HG03159 (cell line): ENCODE data around the gene GAPDH.
"Not testable (repeated sequence)": the region's sequence is repeated elsewhere in the genome, so short reads cannot be mapped to it uniquely, and the experiment has no call there.

Experiments used
- ATAC-seq: cut with Tn5 transposase; IDR thresholded peaks from one replicate; pipeline ENCODE4 v1.9.1; 2021; ENCODE audit warnings: mild to moderate bottlenecking, moderate library complexity; ENCODE audit not compliant: unreplicated experiment

Gene GAPDH

GRCh38 chr12:6558014-6558760, 23.9 kb downstream of the GAPDH start:
- not testable (repeated sequence) for ATAC-seq

- no peak for ATAC-seq
These were observed 25.2 kb downstream of the GAPDH start for GRCh38 chr12:6559500-6559899.

GRCh38 chr12:6560501-6561205, 26.3 kb downstream of the GAPDH start:
- ATAC-seq, result no peak

- ATAC-seq, result no peak
These were observed 28.6 kb downstream of the GAPDH start for GRCh38 chr12:6562881-6563280.

GRCh38 chr12:6563448-6564050, 29.2 kb downstream of the GAPDH start:
- no peak for ATAC-seq

GRCh38 chr12:6567112-6567670, 32.9 kb downstream of the GAPDH start:
- no peak for ATAC-seq

- no peak for ATAC-seq
These were observed 35.0 kb downstream of the GAPDH start for GRCh38 chr12:6569312-6569711.

GRCh38 chr12:6569786-6570185, 35.5 kb downstream of the GAPDH start:
- ATAC-seq, result no peak

- no peak for ATAC-seq
These were observed 36.1 kb downstream of the GAPDH start for GRCh38 chr12:6570264-6570887.

- no peak for ATAC-seq
These were observed 38.7 kb downstream of the GAPDH start for GRCh38 chr12:6573001-6573400.

- no peak for ATAC-seq
These were observed 40.4 kb downstream of the GAPDH start for GRCh38 chr12:6574576-6575295.

GRCh38 chr12:6575648-6576047, 41.3 kb downstream of the GAPDH start:
- no peak for ATAC-seq

- no peak for ATAC-seq
These were observed 47.9 kb downstream of the GAPDH start for GRCh38 chr12:6582196-6582595.

- ATAC-seq, result no peak
These were observed 48.6 kb downstream of the GAPDH start for GRCh38 chr12:6582959-6583358.

- ATAC-seq, result no peak
These were observed 50.0 kb downstream of the GAPDH start for GRCh38 chr12:6584293-6584692.

- ATAC-seq, result not testable (repeated sequence)
These were observed 52.3 kb downstream of the GAPDH start for GRCh38 chr12:6586569-6586968.
